GM12801 (cell line): ENCODE results near the gene ARL6IP5.

ENCODE experiments used
- TF ChIP-seq, protein P1 (sequence below): IDR thresholded peaks from one replicate; pipeline ENCODE4 v1.5.1; 2011; ENCODE audit warnings: control low read depth; ENCODE audit not compliant: insufficient read length; ENCODE audit errors: extremely low read depth

The ARL6IP5 gene, protein sequence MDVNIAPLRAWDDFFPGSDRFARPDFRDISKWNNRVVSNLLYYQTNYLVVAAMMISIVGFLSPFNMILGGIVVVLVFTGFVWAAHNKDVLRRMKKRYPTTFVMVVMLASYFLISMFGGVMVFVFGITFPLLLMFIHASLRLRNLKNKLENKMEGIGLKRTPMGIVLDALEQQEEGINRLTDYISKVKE

DNA sequence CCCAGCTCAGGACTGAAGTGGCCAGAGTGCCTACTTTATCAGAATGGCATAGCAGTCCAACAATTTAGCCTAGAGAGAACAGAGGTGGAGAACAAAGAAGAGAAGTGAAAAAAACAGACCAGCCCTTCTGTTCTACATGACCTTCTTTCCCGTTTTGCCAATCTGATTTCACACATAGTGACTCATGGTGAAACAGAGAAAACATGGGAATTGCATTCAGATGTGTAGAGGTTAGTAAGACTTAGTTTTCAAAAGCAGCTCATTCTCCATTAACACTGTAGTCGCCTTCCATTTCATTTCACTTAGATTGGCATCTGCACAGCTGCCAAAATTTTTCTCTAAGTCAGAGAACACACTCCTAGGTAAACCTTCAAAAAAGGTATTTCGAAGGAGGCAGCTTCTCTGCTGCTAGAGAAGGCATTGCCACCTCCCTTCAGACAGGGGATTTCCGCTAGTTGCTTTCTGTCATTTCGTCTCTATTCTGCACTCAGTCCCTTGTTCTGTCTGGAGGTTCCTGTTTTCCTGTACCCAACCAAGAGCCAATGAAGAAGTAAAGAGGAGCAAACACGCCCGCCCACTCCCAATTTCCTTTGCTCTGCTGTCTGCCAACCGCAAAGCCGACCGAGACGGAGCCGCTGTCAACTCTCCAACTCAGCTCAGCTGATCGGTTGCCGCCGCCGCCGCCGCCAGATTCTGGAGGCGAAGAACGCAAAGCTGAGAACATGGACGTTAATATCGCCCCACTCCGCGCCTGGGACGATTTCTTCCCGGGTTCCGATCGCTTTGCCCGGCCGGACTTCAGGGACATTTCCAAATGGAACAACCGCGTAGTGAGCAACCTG is at the start of gene ARL6IP5:
TSS of gene ARL6IP5 (plus strand) at position 612 of the 842 bp plus-strand sequence. CDS start at position 723, 111 bp downstream.
- TF ChIP-seq, protein P1, sequence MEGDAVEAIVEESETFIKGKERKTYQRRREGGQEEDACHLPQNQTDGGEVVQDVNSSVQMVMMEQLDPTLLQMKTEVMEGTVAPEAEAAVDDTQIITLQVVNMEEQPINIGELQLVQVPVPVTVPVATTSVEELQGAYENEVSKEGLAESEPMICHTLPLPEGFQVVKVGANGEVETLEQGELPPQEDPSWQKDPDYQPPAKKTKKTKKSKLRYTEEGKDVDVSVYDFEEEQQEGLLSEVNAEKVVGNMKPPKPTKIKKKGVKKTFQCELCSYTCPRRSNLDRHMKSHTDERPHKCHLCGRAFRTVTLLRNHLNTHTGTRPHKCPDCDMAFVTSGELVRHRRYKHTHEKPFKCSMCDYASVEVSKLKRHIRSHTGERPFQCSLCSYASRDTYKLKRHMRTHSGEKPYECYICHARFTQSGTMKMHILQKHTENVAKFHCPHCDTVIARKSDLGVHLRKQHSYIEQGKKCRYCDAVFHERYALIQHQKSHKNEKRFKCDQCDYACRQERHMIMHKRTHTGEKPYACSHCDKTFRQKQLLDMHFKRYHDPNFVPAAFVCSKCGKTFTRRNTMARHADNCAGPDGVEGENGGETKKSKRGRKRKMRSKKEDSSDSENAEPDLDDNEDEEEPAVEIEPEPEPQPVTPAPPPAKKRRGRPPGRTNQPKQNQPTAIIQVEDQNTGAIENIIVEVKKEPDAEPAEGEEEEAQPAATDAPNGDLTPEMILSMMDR: no peak

- TF ChIP-seq, protein P1: no peak
Measured at GRCh38 chr3:69044608-69045007, 40.1 kb upstream of the ARL6IP5 start.

- TF ChIP-seq, protein P1: no peak
Measured at GRCh38 chr3:69048990-69049389, 35.7 kb upstream of the ARL6IP5 start.

- TF ChIP-seq, protein P1: no peak
Measured at GRCh38 chr3:69051756-69052471, 32.8 kb upstream of the ARL6IP5 start, which contains the start of gene TMF1. Gene TMF1, minus strand, starts transcription at chr3:69052333. Its CDS starts 247 bp downstream, at chr3:69052086.

DNA sequence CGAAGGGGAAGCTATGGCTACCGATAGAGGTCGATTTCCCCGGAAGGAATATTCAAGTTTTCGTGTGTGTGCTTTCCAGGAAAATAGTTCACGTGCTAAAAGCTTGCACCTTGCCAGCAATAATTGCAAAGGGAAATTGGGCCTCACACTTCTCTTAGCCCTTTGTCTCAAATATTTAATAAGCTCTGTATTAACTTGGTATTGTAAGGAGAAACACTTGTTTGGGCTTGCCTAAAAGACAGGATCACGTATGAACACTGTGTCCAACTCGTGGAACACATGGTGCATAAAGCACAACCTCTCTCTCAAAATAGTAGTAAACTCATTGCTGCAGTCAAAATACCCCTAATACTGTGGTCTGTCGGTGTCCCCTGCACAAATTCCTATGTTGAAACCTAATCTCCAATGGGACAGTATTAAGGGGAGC is 32.3 kb upstream of the ARL6IP5 start:
- TF ChIP-seq, protein P1: no peak

- TF ChIP-seq, protein P1: no peak
Measured at GRCh38 chr3:69058180-69058946, 26.4 kb upstream of the ARL6IP5 start.

GRCh38 chr3:69058947-69059224 is 25.9 kb upstream of the ARL6IP5 start:
- TF ChIP-seq, protein P1: no peak
